ENCODE data around the gene SFXN2.
"Not testable (repeated sequence)": the region's sequence is repeated elsewhere in the genome, so short reads cannot be mapped to it uniquely, and the experiment has no call there.

SFXN2 gene, protein sequence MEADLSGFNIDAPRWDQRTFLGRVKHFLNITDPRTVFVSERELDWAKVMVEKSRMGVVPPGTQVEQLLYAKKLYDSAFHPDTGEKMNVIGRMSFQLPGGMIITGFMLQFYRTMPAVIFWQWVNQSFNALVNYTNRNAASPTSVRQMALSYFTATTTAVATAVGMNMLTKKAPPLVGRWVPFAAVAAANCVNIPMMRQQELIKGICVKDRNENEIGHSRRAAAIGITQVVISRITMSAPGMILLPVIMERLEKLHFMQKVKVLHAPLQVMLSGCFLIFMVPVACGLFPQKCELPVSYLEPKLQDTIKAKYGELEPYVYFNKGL

DNA sequence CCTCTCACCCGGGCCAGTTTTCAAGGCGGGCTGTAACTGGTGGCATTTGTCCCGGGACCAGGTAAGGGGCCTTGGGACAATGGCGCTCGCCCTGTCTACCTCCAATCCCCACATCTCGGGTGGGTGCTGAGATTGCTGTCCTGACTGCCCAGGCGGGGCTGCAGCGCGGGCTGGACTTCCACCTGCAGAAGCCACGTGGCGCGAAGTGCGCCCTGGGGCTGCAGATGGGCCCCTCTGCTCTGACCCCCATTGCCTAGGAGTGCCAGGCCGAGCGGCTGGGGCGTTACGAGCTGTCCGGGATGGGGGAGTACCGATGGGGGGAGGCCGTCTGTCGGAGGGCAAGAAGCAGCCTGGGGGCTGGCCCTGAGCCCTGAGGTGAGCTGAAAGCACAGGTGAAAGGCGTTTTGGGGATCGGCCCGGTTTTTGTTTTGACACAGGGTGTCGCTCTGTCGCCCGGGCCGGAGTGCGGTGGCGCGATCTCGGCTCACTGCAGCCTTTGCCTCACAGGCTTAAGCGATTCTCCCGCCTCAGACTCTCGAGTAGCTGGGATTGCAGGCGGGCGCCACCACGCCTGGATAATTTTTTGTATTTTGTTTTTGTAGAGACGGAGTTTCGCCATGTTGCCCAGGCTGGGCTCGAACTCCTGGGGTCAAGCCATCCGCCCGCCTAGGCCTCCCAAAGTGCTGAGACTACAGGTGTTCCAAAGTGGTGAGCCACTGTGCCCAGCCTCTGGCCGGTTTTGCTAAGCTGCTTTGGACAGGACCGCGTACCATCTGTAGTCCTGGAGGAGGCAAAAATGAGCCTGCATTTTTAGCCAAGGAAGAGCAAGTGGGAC is at the start of gene SFXN2:
Gene SFXN2, plus strand, starts transcription at position 16 of the 835 bp plus-strand sequence. CDS start 12,001 bp downstream, outside the sequence.
- Histone ChIP-seq H3K9me2 (replicated peaks; ENCODE audit: control insufficient read depth, low read length) (no peaks in the 10 kb centered on the region), H3K9me3 (ENCODE audit: control insufficient read depth, insufficient read depth, low read length) (no peaks in the 10 kb centered on the region), H3K27me3 (ENCODE audit: control insufficient read depth, low read length) (no peaks in the 10 kb centered on the region), H3K4me3 (ENCODE audit: low read length) (peak within 1 kb of the TSS; percentile 77), H3K36me3 (ENCODE audit: control insufficient read depth, low read length) (peaks cover 37% of the 10 kb centered on the region), H3K27ac (ENCODE audit: low read depth, low read length) (peak within 1 kb of the TSS; percentile 88), H3K4me2 (ENCODE audit: low read length) (peak within 1 kb of the TSS; percentile 94), H4K20me1 (ENCODE audit: control insufficient read depth, insufficient read depth, low read depth, low read length) (no peaks in the 10 kb centered on the region), H3F3A (ENCODE audit: control insufficient read depth, insufficient read depth) (peaks cover 13% of the 10 kb centered on the region), H3K4me1 (ENCODE audit: control insufficient read depth, low read length) (peaks cover 55% of the 10 kb centered on the region), H3K79me2 (ENCODE audit: control insufficient read depth, low read length) (peaks cover 92% of the 10 kb centered on the region)
- TF ChIP-seq, protein P1, sequence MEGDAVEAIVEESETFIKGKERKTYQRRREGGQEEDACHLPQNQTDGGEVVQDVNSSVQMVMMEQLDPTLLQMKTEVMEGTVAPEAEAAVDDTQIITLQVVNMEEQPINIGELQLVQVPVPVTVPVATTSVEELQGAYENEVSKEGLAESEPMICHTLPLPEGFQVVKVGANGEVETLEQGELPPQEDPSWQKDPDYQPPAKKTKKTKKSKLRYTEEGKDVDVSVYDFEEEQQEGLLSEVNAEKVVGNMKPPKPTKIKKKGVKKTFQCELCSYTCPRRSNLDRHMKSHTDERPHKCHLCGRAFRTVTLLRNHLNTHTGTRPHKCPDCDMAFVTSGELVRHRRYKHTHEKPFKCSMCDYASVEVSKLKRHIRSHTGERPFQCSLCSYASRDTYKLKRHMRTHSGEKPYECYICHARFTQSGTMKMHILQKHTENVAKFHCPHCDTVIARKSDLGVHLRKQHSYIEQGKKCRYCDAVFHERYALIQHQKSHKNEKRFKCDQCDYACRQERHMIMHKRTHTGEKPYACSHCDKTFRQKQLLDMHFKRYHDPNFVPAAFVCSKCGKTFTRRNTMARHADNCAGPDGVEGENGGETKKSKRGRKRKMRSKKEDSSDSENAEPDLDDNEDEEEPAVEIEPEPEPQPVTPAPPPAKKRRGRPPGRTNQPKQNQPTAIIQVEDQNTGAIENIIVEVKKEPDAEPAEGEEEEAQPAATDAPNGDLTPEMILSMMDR (IDR thresholded peaks at IDR 0.05; ENCODE audit: low read depth, low read length, poor library complexity, severe bottlenecking): peak; percentile 69
- TF ChIP-seq EZH2phosphoT487 (IDR thresholded peaks at IDR 0.05; ENCODE audit: borderline replicate concordance, low read length): no peak

DNA sequence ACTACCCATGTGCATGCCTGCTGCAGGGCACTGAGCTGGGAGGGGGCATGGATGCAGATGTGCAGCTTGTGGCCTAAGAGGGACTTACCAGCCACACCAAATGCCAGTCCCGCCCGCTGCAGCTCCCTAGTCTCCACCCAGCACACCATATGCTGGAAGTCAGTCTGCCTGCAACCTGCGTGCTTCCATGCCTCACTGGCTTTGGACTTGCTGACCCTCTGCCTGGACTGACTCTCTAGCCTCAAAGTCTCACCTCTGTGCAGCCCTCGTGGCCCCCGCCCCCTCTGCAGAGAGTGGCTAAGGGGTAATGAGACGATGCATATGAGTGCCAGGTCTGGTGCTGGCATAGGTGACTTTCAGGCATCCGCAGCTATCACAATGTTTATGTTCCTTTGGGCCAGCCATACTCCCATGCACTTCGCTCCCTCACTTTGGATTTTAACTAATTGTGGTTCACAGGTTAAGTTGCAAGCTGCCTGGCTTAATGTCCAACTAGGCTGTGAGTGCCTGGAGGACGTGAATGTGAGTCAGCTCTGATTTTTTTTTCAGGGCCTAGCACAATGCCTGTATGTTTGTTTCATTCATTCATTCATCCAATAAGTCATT is 48.4 kb upstream of the SFXN2 start:
- no peaks in the 10 kb centered on the region for H3K9me2 ChIP-seq (replicated peaks; ENCODE audit: control insufficient read depth, low read length)
- no peaks in the 10 kb centered on the region for H3K9me3 ChIP-seq (ENCODE audit: control insufficient read depth, insufficient read depth, low read length)
- H4K20me1 ChIP-seq (ENCODE audit: control insufficient read depth, insufficient read depth, low read depth, low read length): no peaks in the 10 kb centered on the region
- H3K4me3 ChIP-seq (ENCODE audit: low read length): no peak overlapping the region
- no peaks in the 10 kb centered on the region for H3K27me3 ChIP-seq (ENCODE audit: control insufficient read depth, low read length)
- H3K4me1 ChIP-seq (ENCODE audit: control insufficient read depth, low read length): peaks cover 13% of the 10 kb centered on the region
- TF ChIP-seq EZH2phosphoT487 (IDR thresholded peaks at IDR 0.05; ENCODE audit: borderline replicate concordance, low read length): no peak
- TF ChIP-seq, protein P1 (IDR thresholded peaks at IDR 0.05; ENCODE audit: low read depth, low read length, poor library complexity, severe bottlenecking): no peak
- no peaks in the 10 kb centered on the region for H3K36me3 ChIP-seq (ENCODE audit: control insufficient read depth, low read length)
- H3K79me2 ChIP-seq (ENCODE audit: control insufficient read depth, low read length): no peaks in the 10 kb centered on the region
- no peak overlapping the region for H3K4me2 ChIP-seq (ENCODE audit: low read length)
- 0 out of 2 replicates have a peak, but pooled peaks cover 7% of the 10 kb centered on the region for H3F3A ChIP-seq (ENCODE audit: control insufficient read depth, insufficient read depth)
- H3K27ac ChIP-seq (ENCODE audit: low read depth, low read length): no peak overlapping the region

DNA sequence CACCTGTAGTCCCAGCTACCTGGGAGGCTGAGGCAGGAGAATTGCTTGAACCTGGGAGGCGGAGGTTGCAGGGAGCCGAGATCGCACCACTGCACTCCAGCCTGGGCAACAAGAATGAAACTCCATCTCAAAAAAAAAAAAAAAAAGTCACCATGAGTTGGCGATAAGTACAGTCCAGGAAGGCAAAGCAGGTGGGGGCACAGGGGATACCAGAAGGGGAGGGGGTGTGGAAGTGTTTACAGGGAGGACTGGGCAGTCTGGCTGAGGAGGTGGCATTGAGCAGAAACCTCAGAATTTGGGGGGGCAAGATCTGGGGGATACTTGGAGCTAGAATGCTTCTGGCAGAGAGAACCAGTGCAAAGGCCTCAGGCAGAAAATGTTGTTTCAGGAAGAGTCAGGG is 47.0 kb upstream of the SFXN2 start:
- H3K4me2 ChIP-seq (ENCODE audit: low read length); H3K27ac ChIP-seq (ENCODE audit: low read depth, low read length); H3K4me1 ChIP-seq (ENCODE audit: control insufficient read depth, low read length); H3F3A ChIP-seq (ENCODE audit: control insufficient read depth, insufficient read depth); H3K36me3 ChIP-seq (ENCODE audit: control insufficient read depth, low read length); H3K9me3 ChIP-seq (ENCODE audit: control insufficient read depth, insufficient read depth, low read length); H3K4me3 ChIP-seq (ENCODE audit: low read length); H3K79me2 ChIP-seq (ENCODE audit: control insufficient read depth, low read length); H4K20me1 ChIP-seq (ENCODE audit: control insufficient read depth, insufficient read depth, low read depth, low read length); H3K9me2 ChIP-seq (replicated peaks; ENCODE audit: control insufficient read depth, low read length); H3K27me3 ChIP-seq (ENCODE audit: control insufficient read depth, low read length): not testable (repeated sequence)
